HepG2 (cell line): ENCODE measurements around the gene SMIM38. TPM values are rescaled to one million over a fixed set of nuclear protein-coding genes. Genes with fewer than 3 reads are reported as not detected.

Experiments used
- ATAC-seq: fragments of 200-7000 bp; cut with Tn5 transposase; 3 replicates; pipeline ENCODE4 v1.9.1; 2020; ENCODE audit warnings: mild to moderate bottlenecking, moderate library complexity
- BruUV-seq: library from RNA; stranded (reverse); fragments of 400-500 nt; replicated peaks from 2 replicates; lab custom pipeline; 2021; lab: Mats Ljungman, UMichigan
- CTCF ChIA-PET: fragments of 300-600 bp; formaldehyde crosslinking; extraction: SDS; loops from one replicate; lab custom pipeline; 2021; ENCODE audit warnings: low total read pairs, inconsistent platforms, low intra/inter-chr PET ratio; lab: Yijun Ruan, JAX
- POLR2A ChIA-PET: fragments of 350-600 bp; sonication (Branson Sonifier 250); formaldehyde crosslinking; loops from one replicate; lab custom pipeline; 2020; ENCODE audit warnings: antibody characterized with exemption, inconsistent platforms; lab: Yijun Ruan, JAX
- DNase-seq: peaks from one replicate; pipeline ENCODE4 v3.0.0-alpha.2; 2015; ENCODE audit warnings: low spot score
- FAIRE-seq: peaks from 3 replicates; lab custom pipeline; 2011; peaks lifted over from hg19 to GRCh38; lab: Jason Lieb, UNC
- H2AFZ ChIP-seq: one replicate; pipeline ENCODE4 v1.6.1; 2011; ENCODE audit warnings: low read length, inconsistent platforms
- H3K27ac ChIP-seq: fragments of 300-600 bp; 3 replicates; pipeline ENCODE4 v1.8.0; 2011; ENCODE audit warnings: mixed run types, mild to moderate bottlenecking, mixed read lengths, low read length, inconsistent platforms; ENCODE audit not compliant: insufficient read depth; ENCODE audit errors: extremely low read length
- H3K27me3 ChIP-seq, 2 experiments: fragments of 200-600 bp in 1 of 2; 2 replicates in 1 of 2; 3 replicates in 1 of 2; pipeline versions ENCODE4 v1.6.0 to v1.8.0; 2011; ENCODE audit warnings: low read length in 2 of 2, mild to moderate bottlenecking in 2 of 2, moderate library complexity in 2 of 2, inconsistent platforms in 1 of 2; ENCODE audit not compliant: insufficient read depth in 2 of 2, control insufficient read depth in 1 of 2
- H3K36me3 ChIP-seq, 2 experiments: fragments of 200-600 bp in 1 of 2; replicated peaks in 1 of 2; 2 replicates in 1 of 2; 3 replicates in 1 of 2; pipeline versions ENCODE4 v1.5.1 to v1.8.0; 2011; ENCODE audit warnings: low read length in 2 of 2, inconsistent platforms in 1 of 2; ENCODE audit not compliant: insufficient read depth in 2 of 2, control insufficient read depth in 1 of 2
- H3K4me1 ChIP-seq: 2 replicates; pipeline ENCODE4 v1.5.1; 2012; ENCODE audit warnings: low read length, inconsistent platforms; ENCODE audit not compliant: insufficient read depth
- H3K4me2 ChIP-seq: 2 replicates; pipeline ENCODE4 v1.6.0; 2011; ENCODE audit warnings: low read depth, low read length, inconsistent platforms
- H3K4me3 ChIP-seq, 3 experiments: fragments of 200-600 bp in 1 of 3; sonication (generic), shearing (Covaris generic) in 1 of 3; replicated peaks in 1 of 3; 2 replicates each; pipeline ENCODE4 v1.5.1; 2011 to 2016; ENCODE audit warnings: low read length in 3 of 3, inconsistent platforms in 2 of 3, low read depth in 2 of 3, mild to moderate bottlenecking in 2 of 3, control low read depth in 1 of 3, mixed read lengths in 1 of 3; ENCODE audit not compliant: insufficient read depth in 1 of 3
- H3K79me2 ChIP-seq: one replicate; pipeline ENCODE4 v1.6.1; 2011; ENCODE audit warnings: low read length, inconsistent platforms; ENCODE audit not compliant: insufficient read depth
- H3K9ac ChIP-seq: 2 replicates; pipeline ENCODE4 v1.6.0; 2011; ENCODE audit warnings: mild to moderate bottlenecking, low read depth, low read length, inconsistent platforms; ENCODE audit not compliant: insufficient read depth
- H3K9me3 ChIP-seq: 2 replicates; pipeline ENCODE4 v1.5.1; 2012; ENCODE audit warnings: mild to moderate bottlenecking, low read length
- H4K20me1 ChIP-seq: 2 replicates; pipeline ENCODE4 v1.6.0; 2011; ENCODE audit warnings: inconsistent platforms, mild to moderate bottlenecking, low read length, moderate library complexity; ENCODE audit not compliant: insufficient read depth
- MED1 ChIP-seq: sonication (generic); formaldehyde crosslinking; IDR thresholded peaks from 2 replicates; pipeline ENCODE4 v1.4.0; 2020; ENCODE audit warnings: missing genetic modification reagents
- NFE2L1 ChIP-seq: sonication (generic); formaldehyde crosslinking; IDR thresholded peaks from 2 replicates; pipeline ENCODE4 v1.4.0; 2020; ENCODE audit warnings: missing genetic modification reagents, mild to moderate bottlenecking, borderline replicate concordance
- NFYB ChIP-seq: sonication (generic); formaldehyde crosslinking; IDR thresholded peaks from 2 replicates; pipeline ENCODE4 v1.4.0; 2020; ENCODE audit warnings: missing genetic modification reagents
- SNAI1 ChIP-seq: sonication (generic); formaldehyde crosslinking; IDR thresholded peaks from 2 replicates; pipeline ENCODE4 v1.5.0; 2020; ENCODE audit warnings: mild to moderate bottlenecking, missing genetic modification reagents, borderline replicate concordance
- TFDP1 ChIP-seq: IDR thresholded peaks from 2 replicates; pipeline ENCODE4 v1.6.1; 2016; ENCODE audit warnings: missing compliant biosample characterization, missing genetic modification reagents, borderline replicate concordance
- ZBTB44 ChIP-seq: sonication (generic); formaldehyde crosslinking; IDR thresholded peaks from 2 replicates; pipeline ENCODE4 v1.4.0; 2020; ENCODE audit warnings: missing genetic modification reagents
- ZNF101 ChIP-seq: sonication (generic); formaldehyde crosslinking; IDR thresholded peaks from 2 replicates; pipeline ENCODE4 v1.4.0; 2020; ENCODE audit warnings: mild to moderate bottlenecking, low read depth, missing genetic modification reagents, borderline replicate concordance
- ZZZ3 ChIP-seq: sonication (generic); formaldehyde crosslinking; IDR thresholded peaks from 2 replicates; pipeline ENCODE4 v1.4.0; 2020; ENCODE audit warnings: missing genetic modification reagents, mild to moderate bottlenecking, borderline replicate concordance
- WGBS: methylation state at CpG from one replicate; pipeline ENCODE4 v1.1.6; 2017; ENCODE audit warnings: low lambda C conversion rate; 5-methylcytosine and 5-hydroxymethylcytosine counted together
- in situ Hi-C: cut with HindIII; loops from 2 replicates; pipeline ENCODE4 v1.10.0; 2017; ENCODE audit warnings: low pct_unique_long_range_greater_than_20kb; ENCODE audit not compliant: extremely low pct_ligation_motif_present
- intact Hi-C: fragments of 100-400 bp; cut with micrococcal nuclease; formaldehyde crosslinking; loops from one replicate; pipeline ENCODE4 v1.10.0; 2022; ENCODE audit not compliant: unreplicated experiment
- polyA plus RNA-seq, 8 experiments: library from polyadenylated mRNA; depleted of rRNA in 3 of 8; stranded (reverse) in 7 of 8; unstranded in 1 of 8; fragments of >200 nt; fragmentation: Illumina TruSeq in 4 of 8; extraction: Trizol in 4 of 8; gene quantifications; 2 replicates each; pipeline versions ENCODE4 v1.2.1 to v1.2.3, GENCODE V29; 2011 to 2016; ENCODE audit warnings: low read depth in 4 of 8, missing spikeins in 1 of 8, mixed read lengths in 1 of 8; ENCODE audit not compliant: insufficient read depth in 1 of 8
- total RNA-seq, 5 experiments: library from RNA; depleted of rRNA; stranded (reverse); fragments of >200 nt; fragmentation: Illumina TruSeq; extraction: Trizol; gene quantifications; 2 replicates each; pipeline ENCODE4 v1.2.3, GENCODE V29; 2016; ENCODE audit warnings: low read depth in 1 of 5
- TF ChIP-seq, protein P1 (sequence below): sonication (generic); formaldehyde crosslinking; IDR thresholded peaks from 2 replicates; pipeline ENCODE4 v1.4.0; 2020; ENCODE audit warnings: missing genetic modification reagents, mild to moderate bottlenecking, borderline replicate concordance

Gene SMIM38
- total and polyA plus RNA-seq, 2 of the 13 experiments (the other 11 are each of a cell fraction or from before 2014, with no cell fraction given) = 0.30 to 0.40 TPM

DNA sequence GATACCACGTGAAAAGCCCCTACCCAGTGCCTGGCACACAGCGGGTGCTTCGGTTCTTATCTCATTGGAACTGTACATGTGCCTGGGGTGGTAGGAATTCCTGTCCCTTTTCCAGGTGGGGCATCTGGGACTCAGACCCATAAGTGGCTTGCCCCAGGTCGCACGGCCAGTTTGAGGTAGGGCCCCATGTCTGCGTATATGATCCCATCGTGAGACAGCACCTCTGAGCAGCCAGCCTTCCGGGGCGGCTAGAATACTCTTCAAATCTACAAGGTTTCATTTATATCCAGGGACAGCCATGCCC lies 33.5 kb upstream of the SMIM38 start:
- Histone ChIP-seq H3K4me3 (no peak overlapping the region), H3K4me2 (no peak overlapping the region), H3K79me2 (no peaks in the 10 kb centered on the region), H3K36me3 (no peaks in the 10 kb centered on the region), H3K9ac (no peak overlapping the region), H3K27me3 (peaks cover 5 to 7% of the 10 kb centered on the region in 2 experiments; a peak in 4 of 5 replicates), H2AFZ (no peak overlapping the region), H3K4me1 (peaks cover 24% of the 10 kb centered on the region), H3K27ac (no peak overlapping the region), H4K20me1 (no peaks in the 10 kb centered on the region; the same call in 1 of the 2 replicates), H3K9me3 (no peaks in the 10 kb centered on the region)
- no TSS peak for BruUV-seq
- WGBS = no CpG with 5 or more reads among the region's 9 CpGs
- DNase-seq (no peak), ATAC-seq (no peak), FAIRE-seq (no peak)
- intact Hi-C loops = loop anchor here (5.0 kb wide), 1 partner anchor 305 kb away; no protein-coding TSS in a partner anchor
- TF ChIP-seq SNAI1 (CRISPR knock-in tag) (0 out of 2 replicates have a peak, but pooled peaks have one; percentile 11), ZNF101 (no peak)
- CTCF ChIA-PET = no interaction called here
- POLR2A ChIA-PET = interaction anchor here (1.3 kb wide), 1 partner anchor 35 kb away, joined by 4 read pairs; no protein-coding TSS in a partner anchor
- in situ Hi-C loops = loop anchor here (5.0 to 10.0 kb wide), 2 partner anchors 173 to 535 kb away; partner anchors contain the start of gene MYEOV

GRCh38 chr11:69122630-69123431 lies 32.9 kb upstream of the SMIM38 start:
- FAIRE-seq (peak; percentile 86), DNase-seq (peak; percentile 91), ATAC-seq (peak; percentile 97)
- POLR2A ChIA-PET = interaction anchor here (0.8 to 1.3 kb wide), 2 partner anchors 34 to 516 kb away, joined by 4 read pairs; no protein-coding TSS in a partner anchor
- Histone ChIP-seq H3K9me3 (no peaks in the 10 kb centered on the region), H3K4me1 (peaks cover 24% of the 10 kb centered on the region), H4K20me1 (no peaks in the 10 kb centered on the region; the same call in 1 of the 2 replicates), H3K4me3 (peak overlapping the region in 2 of 3 experiments; percentile 1 to 51; a peak in 1 of 6 replicates), H3K79me2 (no peaks in the 10 kb centered on the region), H2AFZ (no peak overlapping the region), H3K36me3 (no peaks in the 10 kb centered on the region), H3K9ac (no peak overlapping the region), H3K27ac (no peak overlapping the region), H3K4me2 (peak overlapping the region; percentile 70), H3K27me3 (peaks cover 3% of the 10 kb centered on the region in 2 experiments; a peak in 1 of 5 replicates)
- CTCF ChIA-PET = no interaction called here
- in situ Hi-C loops (loop anchor here (5.0 to 10.0 kb wide), 2 partner anchors 172 to 534 kb away; partner anchors contain the start of gene MYEOV), intact Hi-C loops (loop anchor here (5.0 kb wide), 1 partner anchor 304 kb away; no protein-coding TSS in a partner anchor)
- WGBS = 3% methylated on average over 6 of the region's 27 CpGs
- BruUV-seq = no TSS peak
- TF ChIP-seq TFDP1 (CRISPR knock-in tag) = peak; percentile 39; the same call in 1 of the 2 replicates
- TF ChIP-seq ZZZ3 (CRISPR knock-in tag) = no peak
- peak; percentile 49; the same call in 1 of the 2 replicates for TF ChIP-seq MED1 (CRISPR knock-in tag)
- no peak for TF ChIP-seq NFE2L1 (CRISPR knock-in tag)
- TF ChIP-seq, protein P1, sequence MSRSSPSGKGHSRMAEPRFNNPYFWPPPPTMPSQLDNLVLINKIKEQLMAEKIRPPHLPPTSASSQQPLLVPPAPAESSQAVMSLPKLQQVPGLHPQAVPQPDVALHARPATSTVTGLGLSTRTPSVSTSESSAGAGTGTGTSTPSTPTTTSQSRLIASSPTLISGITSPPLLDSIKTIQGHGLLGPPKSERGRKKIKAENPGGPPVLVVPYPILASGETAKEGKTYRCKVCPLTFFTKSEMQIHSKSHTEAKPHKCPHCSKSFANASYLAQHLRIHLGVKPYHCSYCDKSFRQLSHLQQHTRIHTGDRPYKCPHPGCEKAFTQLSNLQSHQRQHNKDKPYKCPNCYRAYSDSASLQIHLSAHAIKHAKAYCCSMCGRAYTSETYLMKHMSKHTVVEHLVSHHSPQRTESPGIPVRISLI (CRISPR knock-in tag) = no peak
- TF ChIP-seq NFYB (CRISPR knock-in tag) = no peak
- no peak for TF ChIP-seq ZBTB44 (CRISPR knock-in tag)
